Upper lobe of left lung (tissue), 4 donors: Measurements from ENCODE around the gene CTU2.

Experiments used
- CTCF ChIP-seq, 6 experiments: fragments of 450-650 bp in 4 of 6; fragments of 200-600 bp in 2 of 6; sonication (generic) in 2 of 6; IDR thresholded peaks; one replicate each; pipeline ENCODE4 v1.5.1; 2016 to 2019; ENCODE audit warnings: antibody characterized with exemption in 6 of 6
- POLR2AphosphoS5 ChIP-seq, 2 donors: sonication (generic); formaldehyde crosslinking; IDR thresholded peaks; one replicate each; pipeline ENCODE4 v1.5.1; 2017; ENCODE audit warnings: antibody characterized with exemption in 2 of 2

GRCh38 chr16:88747588-88748301 lies 41.4 kb downstream of the CTU2 start:
- no peak for TF ChIP-seq POLR2AphosphoS5 (IDR thresholded peaks at IDR 0.05)
- peak in 1 of 6 experiments; percentile 19 for TF ChIP-seq CTCF (IDR thresholded peaks at IDR 0.05)
